PFSK-1 (cell line): ENCODE measurements around the gene SYNGR1.

Source experiments
- FOXP2 ChIP-seq: optimal IDR thresholded peaks from 2 replicates; pipeline ENCODE3; 2011; ENCODE audit warnings: borderline replicate concordance, control low read depth, inconsistent platforms; ENCODE audit not compliant: insufficient read depth; ENCODE audit errors: extremely low read length, extremely low read depth
- POLR2AphosphoS5 ChIP-seq: IDR thresholded peaks from 2 replicates; pipeline ENCODE4 v1.6.1; 2012; ENCODE audit warnings: low read depth, mild to moderate bottlenecking, control low read depth, low read length, moderate library complexity
- SIN3A ChIP-seq: IDR thresholded peaks from 2 replicates; pipeline ENCODE4 v1.6.1; 2012; ENCODE audit warnings: mild to moderate bottlenecking, low read length, moderate library complexity, borderline replicate concordance; ENCODE audit not compliant: insufficient read depth
- TAF1 ChIP-seq: IDR thresholded peaks from 2 replicates; pipeline ENCODE4 v1.6.1; 2012; ENCODE audit warnings: low read length, control low read depth, borderline replicate concordance; ENCODE audit not compliant: insufficient read depth
- TF ChIP-seq, protein P1 (sequence below), 2 experiments: IDR thresholded peaks; 2 replicates each; pipeline versions ENCODE4 v1.6.1 to v1.8.0; 2011 to 2012; ENCODE audit warnings: low read depth in 2 of 2, low read length in 2 of 2, control low read depth in 1 of 2, inconsistent platforms in 1 of 2, mild to moderate bottlenecking in 1 of 2, moderate library complexity in 1 of 2; ENCODE audit not compliant: insufficient read depth in 1 of 2

The SYNGR1 gene

DNA sequence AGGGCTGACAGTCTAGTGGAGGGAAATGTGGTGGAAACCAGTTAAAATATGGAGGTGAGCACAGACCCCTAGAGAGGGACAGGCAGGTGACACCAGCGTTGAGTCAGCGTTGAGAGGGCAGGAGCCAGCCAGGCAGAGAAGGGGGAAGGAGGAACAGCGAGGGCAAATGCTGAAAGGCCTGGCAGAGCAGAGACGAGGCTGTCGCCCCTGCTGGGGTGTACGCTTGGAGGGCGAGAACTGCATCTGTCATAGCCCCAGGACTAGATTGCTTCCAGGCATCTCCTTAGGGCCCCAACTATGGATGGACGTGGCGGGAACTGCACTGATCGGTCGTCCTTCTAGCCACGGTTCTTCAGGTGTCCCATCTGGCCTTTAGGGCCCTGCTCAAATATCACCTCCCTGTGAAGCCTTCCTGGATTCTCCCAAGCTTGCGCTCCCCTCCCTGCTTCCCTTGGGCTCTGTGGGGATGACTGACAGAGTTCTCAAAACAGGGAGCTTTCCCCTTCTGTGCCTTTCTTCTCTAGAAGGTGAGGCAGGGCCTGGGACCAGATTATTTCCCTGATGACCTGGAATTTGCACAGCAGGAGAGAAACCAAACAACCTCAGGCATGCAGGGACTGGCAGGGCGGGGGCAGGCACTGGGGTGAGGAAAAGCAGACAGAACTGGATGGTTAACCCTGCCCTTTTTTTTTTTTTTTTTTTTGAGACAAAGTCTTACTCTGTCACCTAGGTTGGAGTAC is 11.1 kb downstream of the SYNGR1 start:
- TF ChIP-seq POLR2AphosphoS5 (no peak), TAF1 (no peak), FOXP2 (no peak), SIN3A (no peak)
- TF ChIP-seq, protein P1, sequence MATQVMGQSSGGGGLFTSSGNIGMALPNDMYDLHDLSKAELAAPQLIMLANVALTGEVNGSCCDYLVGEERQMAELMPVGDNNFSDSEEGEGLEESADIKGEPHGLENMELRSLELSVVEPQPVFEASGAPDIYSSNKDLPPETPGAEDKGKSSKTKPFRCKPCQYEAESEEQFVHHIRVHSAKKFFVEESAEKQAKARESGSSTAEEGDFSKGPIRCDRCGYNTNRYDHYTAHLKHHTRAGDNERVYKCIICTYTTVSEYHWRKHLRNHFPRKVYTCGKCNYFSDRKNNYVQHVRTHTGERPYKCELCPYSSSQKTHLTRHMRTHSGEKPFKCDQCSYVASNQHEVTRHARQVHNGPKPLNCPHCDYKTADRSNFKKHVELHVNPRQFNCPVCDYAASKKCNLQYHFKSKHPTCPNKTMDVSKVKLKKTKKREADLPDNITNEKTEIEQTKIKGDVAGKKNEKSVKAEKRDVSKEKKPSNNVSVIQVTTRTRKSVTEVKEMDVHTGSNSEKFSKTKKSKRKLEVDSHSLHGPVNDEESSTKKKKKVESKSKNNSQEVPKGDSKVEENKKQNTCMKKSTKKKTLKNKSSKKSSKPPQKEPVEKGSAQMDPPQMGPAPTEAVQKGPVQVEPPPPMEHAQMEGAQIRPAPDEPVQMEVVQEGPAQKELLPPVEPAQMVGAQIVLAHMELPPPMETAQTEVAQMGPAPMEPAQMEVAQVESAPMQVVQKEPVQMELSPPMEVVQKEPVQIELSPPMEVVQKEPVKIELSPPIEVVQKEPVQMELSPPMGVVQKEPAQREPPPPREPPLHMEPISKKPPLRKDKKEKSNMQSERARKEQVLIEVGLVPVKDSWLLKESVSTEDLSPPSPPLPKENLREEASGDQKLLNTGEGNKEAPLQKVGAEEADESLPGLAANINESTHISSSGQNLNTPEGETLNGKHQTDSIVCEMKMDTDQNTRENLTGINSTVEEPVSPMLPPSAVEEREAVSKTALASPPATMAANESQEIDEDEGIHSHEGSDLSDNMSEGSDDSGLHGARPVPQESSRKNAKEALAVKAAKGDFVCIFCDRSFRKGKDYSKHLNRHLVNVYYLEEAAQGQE (IDR thresholded peaks at IDR 0.05; ENCODE audit: insufficient read depth in 1 of 2, low read depth in 2 of 2, low read length in 2 of 2): no peak

DNA sequence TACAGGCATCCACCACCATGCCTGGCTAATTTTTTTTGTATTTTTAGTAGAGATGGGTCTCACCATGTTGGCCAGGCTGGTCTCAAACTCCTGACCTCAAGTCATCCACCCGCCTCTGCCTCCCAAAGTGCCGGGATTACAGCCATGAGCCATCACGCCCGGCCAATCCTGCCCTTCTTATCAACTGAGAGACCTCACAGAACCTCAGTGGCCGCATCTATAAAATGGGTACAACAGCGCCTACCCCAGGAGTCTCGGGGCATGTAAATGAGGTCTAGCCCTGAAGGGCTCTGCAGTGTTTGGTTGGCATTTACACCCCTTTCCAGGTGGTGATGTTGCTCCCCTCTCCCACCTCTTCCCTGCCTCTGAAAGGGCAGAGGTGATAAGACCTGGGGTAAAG is 11.7 kb downstream of the SYNGR1 start:
- TF ChIP-seq, protein P1 (IDR thresholded peaks at IDR 0.05; ENCODE audit: insufficient read depth in 1 of 2, low read depth in 2 of 2, low read length in 2 of 2): no peak
- TF ChIP-seq POLR2AphosphoS5 (no peak), SIN3A (no peak), FOXP2 (no peak), TAF1 (no peak)

DNA sequence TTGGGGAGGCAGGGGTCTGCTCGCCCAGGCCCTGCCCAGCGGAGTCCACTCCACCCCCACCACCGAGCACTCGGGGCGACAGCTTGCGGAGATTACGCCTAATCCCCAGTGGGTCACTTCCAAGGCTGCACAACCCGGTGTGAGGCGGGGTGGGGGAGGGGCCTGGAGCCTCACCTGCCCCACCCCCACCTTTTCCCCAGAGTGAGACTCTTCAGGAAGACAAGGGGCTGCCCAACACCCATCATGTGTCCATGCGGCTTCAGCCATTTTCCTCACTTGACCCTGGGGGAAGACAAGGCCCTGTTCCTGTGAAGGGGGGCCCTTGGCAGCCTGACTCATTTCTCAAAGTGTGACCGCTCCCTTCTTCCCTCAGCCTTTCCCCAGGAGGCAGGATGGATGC is 12.5 kb downstream of the SYNGR1 start:
- no peak for TF ChIP-seq TAF1
- no peak for TF ChIP-seq POLR2AphosphoS5
- no peak for TF ChIP-seq FOXP2
- no peak for TF ChIP-seq SIN3A
- TF ChIP-seq, protein P1 (IDR thresholded peaks at IDR 0.05; ENCODE audit: insufficient read depth in 1 of 2, low read depth in 2 of 2, low read length in 2 of 2): no peak

DNA sequence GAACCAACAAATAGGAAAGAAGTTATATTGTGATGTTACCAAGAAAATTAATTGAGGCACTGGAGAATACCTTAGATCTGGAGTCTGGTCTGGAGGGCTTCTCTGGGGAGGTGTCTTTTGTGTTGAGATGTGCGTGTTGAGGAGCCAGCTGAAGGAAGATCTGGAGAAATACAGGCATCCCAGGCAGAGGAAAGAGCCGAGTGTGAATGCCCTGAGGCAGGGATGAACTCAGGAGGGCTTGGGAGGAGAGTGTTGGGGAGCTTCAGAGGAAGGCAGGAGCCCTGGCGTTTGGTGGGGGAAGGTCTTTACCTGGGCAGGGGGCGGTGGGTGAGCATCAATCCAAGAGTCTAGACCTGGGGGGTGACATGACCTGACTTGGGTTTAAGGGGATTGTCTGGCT is 13.1 kb downstream of the SYNGR1 start:
- no peak for TF ChIP-seq SIN3A
- TF ChIP-seq FOXP2: no peak
- TF ChIP-seq TAF1: no peak
- TF ChIP-seq, protein P1 (IDR thresholded peaks at IDR 0.05; ENCODE audit: insufficient read depth in 1 of 2, low read depth in 2 of 2, low read length in 2 of 2): no peak
- no peak for TF ChIP-seq POLR2AphosphoS5
